ENCODE measurements around the gene DEPDC5.

The DEPDC5 gene

GRCh38 chr22:31838917-31839316 is 85.1 kb downstream of the DEPDC5 start:
- peaks cover 33% of the 10 kb centered on the region for H3K36me3 Mint-ChIP-seq (ENCODE audit: low read depth)
- DNase-seq, result no peak
- H3K27me3 Mint-ChIP-seq (ENCODE audit: low read depth, poor library complexity), result no peaks in the 10 kb centered on the region
- no peak overlapping the region for H3K4me3 Mint-ChIP-seq
- no peaks in the 10 kb centered on the region for H3K9me3 Mint-ChIP-seq
- H3K27ac Mint-ChIP-seq, result no peak overlapping the region
- peaks cover 11% of the 10 kb centered on the region for H3K4me1 Mint-ChIP-seq
- TF ChIP-seq, protein P1, sequence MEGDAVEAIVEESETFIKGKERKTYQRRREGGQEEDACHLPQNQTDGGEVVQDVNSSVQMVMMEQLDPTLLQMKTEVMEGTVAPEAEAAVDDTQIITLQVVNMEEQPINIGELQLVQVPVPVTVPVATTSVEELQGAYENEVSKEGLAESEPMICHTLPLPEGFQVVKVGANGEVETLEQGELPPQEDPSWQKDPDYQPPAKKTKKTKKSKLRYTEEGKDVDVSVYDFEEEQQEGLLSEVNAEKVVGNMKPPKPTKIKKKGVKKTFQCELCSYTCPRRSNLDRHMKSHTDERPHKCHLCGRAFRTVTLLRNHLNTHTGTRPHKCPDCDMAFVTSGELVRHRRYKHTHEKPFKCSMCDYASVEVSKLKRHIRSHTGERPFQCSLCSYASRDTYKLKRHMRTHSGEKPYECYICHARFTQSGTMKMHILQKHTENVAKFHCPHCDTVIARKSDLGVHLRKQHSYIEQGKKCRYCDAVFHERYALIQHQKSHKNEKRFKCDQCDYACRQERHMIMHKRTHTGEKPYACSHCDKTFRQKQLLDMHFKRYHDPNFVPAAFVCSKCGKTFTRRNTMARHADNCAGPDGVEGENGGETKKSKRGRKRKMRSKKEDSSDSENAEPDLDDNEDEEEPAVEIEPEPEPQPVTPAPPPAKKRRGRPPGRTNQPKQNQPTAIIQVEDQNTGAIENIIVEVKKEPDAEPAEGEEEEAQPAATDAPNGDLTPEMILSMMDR (IDR thresholded peaks at IDR 0.05), result no peak

DNA sequence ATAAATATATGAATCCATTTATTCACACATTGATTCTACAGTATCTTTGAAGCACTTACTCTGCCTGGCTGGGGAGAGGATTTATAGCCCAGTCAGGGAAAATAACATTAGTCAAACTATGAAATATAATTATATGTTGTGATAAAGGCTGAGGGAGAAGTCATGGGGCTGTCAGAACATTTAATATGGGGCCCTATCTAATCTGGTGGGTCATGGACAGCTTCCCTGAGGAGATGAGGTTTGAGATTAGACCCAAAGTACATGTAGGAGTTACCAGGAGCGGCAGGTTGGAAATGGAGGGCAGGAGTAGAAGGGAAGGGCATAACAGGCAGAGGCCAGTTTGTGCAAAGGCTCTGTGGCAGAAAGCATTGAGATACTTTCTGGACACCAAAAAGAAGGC is 86.2 kb downstream of the DEPDC5 start:
- H3K4me3 Mint-ChIP-seq, result no peak overlapping the region
- TF ChIP-seq, protein P1 (IDR thresholded peaks at IDR 0.05), result no peak
- peaks cover 42% of the 10 kb centered on the region for H3K36me3 Mint-ChIP-seq (ENCODE audit: low read depth)
- no peak for DNase-seq
- H3K9me3 Mint-ChIP-seq, result no peaks in the 10 kb centered on the region
- H3K27ac Mint-ChIP-seq, result no peak overlapping the region
- H3K27me3 Mint-ChIP-seq (ENCODE audit: low read depth, poor library complexity), result no peaks in the 10 kb centered on the region
- H3K4me1 Mint-ChIP-seq, result peaks cover 11% of the 10 kb centered on the region

DNA sequence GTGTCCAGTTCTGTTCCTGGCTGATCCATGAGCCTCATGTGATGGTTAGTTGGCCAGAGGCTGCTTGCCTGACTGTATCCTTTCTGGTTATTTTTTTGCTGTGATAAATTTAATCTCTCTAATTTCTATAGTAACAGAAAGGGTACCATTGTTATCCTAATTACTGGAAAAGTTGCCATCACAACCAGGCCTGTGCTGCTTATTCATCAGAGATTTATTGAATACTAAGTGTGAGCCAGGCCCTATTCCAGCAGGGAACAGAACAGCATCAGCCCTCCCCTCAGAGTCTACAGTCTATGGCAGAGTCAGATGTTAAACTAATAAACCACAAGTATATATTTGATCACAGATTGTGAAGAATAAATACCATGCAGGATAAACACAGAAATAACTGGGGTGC is 86.8 kb downstream of the DEPDC5 start:
- no peaks in the 10 kb centered on the region for H3K9me3 Mint-ChIP-seq
- no peak for DNase-seq
- H3K27ac Mint-ChIP-seq, result peak overlapping the region; percentile 27
- H3K4me1 Mint-ChIP-seq, result peaks cover 11% of the 10 kb centered on the region
- H3K27me3 Mint-ChIP-seq (ENCODE audit: low read depth, poor library complexity), result no peaks in the 10 kb centered on the region
- no peak overlapping the region for H3K4me3 Mint-ChIP-seq
- H3K36me3 Mint-ChIP-seq (ENCODE audit: low read depth), result peaks cover 46% of the 10 kb centered on the region
- TF ChIP-seq, protein P1 (IDR thresholded peaks at IDR 0.05), result no peak

GRCh38 chr22:31841078-31841827 is 87.4 kb downstream of the DEPDC5 start:
- peak overlapping the region; percentile 27 for H3K27ac Mint-ChIP-seq

DNA sequence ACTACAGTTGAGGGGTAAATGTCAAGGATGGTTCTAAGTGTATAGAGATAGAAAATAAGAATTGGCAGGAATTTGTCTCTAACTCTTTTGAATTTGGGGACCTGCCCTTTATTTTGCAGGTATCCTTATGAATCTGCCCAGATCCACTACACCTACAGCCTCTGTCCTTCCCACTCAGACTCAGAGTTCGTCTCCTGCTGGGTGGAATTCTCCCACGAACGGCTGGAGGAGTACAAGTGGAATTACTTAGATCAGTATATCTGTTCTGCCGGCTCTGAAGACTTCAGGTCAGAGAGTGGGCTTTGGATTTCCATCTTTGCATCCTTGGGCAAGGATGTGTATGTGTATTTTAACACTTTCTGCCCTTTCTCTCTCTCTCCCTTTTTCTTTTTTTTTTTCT is 89.7 kb downstream of the DEPDC5 start:
- DNase-seq, result no peak
- TF ChIP-seq, protein P1 (IDR thresholded peaks at IDR 0.05), result no peak
- no peaks in the 10 kb centered on the region for H3K27me3 Mint-ChIP-seq (ENCODE audit: low read depth, poor library complexity)
- H3K36me3 Mint-ChIP-seq (ENCODE audit: low read depth), result peaks cover 70% of the 10 kb centered on the region
- H3K4me3 Mint-ChIP-seq, result no peak overlapping the region
- H3K27ac Mint-ChIP-seq, result no peak overlapping the region
- no peaks in the 10 kb centered on the region for H3K9me3 Mint-ChIP-seq
- peaks cover 11% of the 10 kb centered on the region for H3K4me1 Mint-ChIP-seq

More at GRCh38 chr22:31841078-31841827, 87.4 kb downstream of the DEPDC5 start:
- Mint-ChIP-seq H3K27me3 (ENCODE audit: low read depth, poor library complexity) (no peaks in the 10 kb centered on the region), H3K36me3 (ENCODE audit: low read depth) (peaks cover 52% of the 10 kb centered on the region), H3K9me3 (no peaks in the 10 kb centered on the region), H3K4me1 (peaks cover 11% of the 10 kb centered on the region), H3K4me3 (no peak overlapping the region)
- no peak for DNase-seq
- TF ChIP-seq, protein P1 (IDR thresholded peaks at IDR 0.05), result no peak

GRCh38 chr22:31844941-31845340 is 91.1 kb downstream of the DEPDC5 start:
- Mint-ChIP-seq H3K27ac (no peak overlapping the region), H3K9me3 (no peaks in the 10 kb centered on the region), H3K4me1 (peaks cover 11% of the 10 kb centered on the region), H3K27me3 (ENCODE audit: low read depth, poor library complexity) (no peaks in the 10 kb centered on the region), H3K36me3 (ENCODE audit: low read depth) (peaks cover 71% of the 10 kb centered on the region), H3K4me3 (no peak overlapping the region)
- TF ChIP-seq, protein P1 (IDR thresholded peaks at IDR 0.05), result no peak
- no peak for DNase-seq
